ENCODE results near the gene PPHLN1. TPM values are rescaled to one million over a fixed set of nuclear protein-coding genes. Genes with fewer than 3 reads are reported as not detected.

The PPHLN1 gene
- total and polyA plus RNA-seq, 2 of the 8 experiments (the other 6 are each of a cell fraction or from before 2014, with no cell fraction given) = 34.3 to 71.6 TPM

- Histone ChIP-seq H2AK5ac (ENCODE audit: low read depth, low read length) (no peak overlapping the region), H2BK15ac (ENCODE audit: low read length) (no peak overlapping the region), H3K4ac (replicated peaks; ENCODE audit: insufficient read length, low read depth, low read length) (no peak overlapping the region), H3K4me2 (ENCODE audit: insufficient read depth in 1 of 2, low read depth in 2 of 2, low read length in 2 of 2) (no peak overlapping the region), H3K23me2 (ENCODE audit: low read depth, low read length) (no peaks in the 10 kb centered on the region), H2BK12ac (ENCODE audit: low read depth, low read length) (no peak overlapping the region), H2BK120ac (replicated peaks; ENCODE audit: low read depth, low read length) (no peak overlapping the region), H3K27me3 (replicated peaks in 1 of 4; ENCODE audit: control insufficient read depth in 3 of 4, extremely low read depth in 1 of 4, insufficient read depth in 3 of 4, low read length in 3 of 4) (no peaks in the 10 kb centered on the region), H3K18ac (ENCODE audit: extremely low read depth, low read length) (no peak overlapping the region), H3K79me2 (ENCODE audit: control insufficient read depth in 1 of 2, insufficient read depth in 2 of 2, low read length in 2 of 2) (peaks cover 0 to 35% of the 10 kb centered on the region in 2 experiments; a peak in 2 of 4 replicates), H3K9ac (replicated peaks in 1 of 4; ENCODE audit: extremely low read depth in 1 of 4, low read depth in 3 of 4, low read length in 3 of 4) (no peak overlapping the region), H3K79me1 (ENCODE audit: low read depth, low read length) (no peaks in the 10 kb centered on the region; the same call in 1 of the 2 replicates), H3K36me3 (ENCODE audit: control insufficient read depth in 2 of 4, insufficient read depth in 4 of 4, low read length in 3 of 4) (peaks cover 15 to 63% (median 27%) of the 10 kb centered on the region in 4 experiments), H2BK20ac (ENCODE audit: low read length) (no peak overlapping the region), H4K8ac (ENCODE audit: extremely low read depth, insufficient read depth, low read length) (no peak overlapping the region), H3K9me3 (ENCODE audit: insufficient read depth in 2 of 2, low read depth in 1 of 2, low read length in 1 of 2) (no peaks in the 10 kb centered on the region), H3K27ac (ENCODE audit: low read depth, low read length) (no peak overlapping the region), H4K5ac (ENCODE audit: insufficient read length, low read depth, low read length) (no peak overlapping the region), H3K56ac (replicated peaks; ENCODE audit: insufficient read length, low read depth, low read length) (no peak overlapping the region), H4K20me1 (replicated peaks in 1 of 2; ENCODE audit: control insufficient read depth in 1 of 2, insufficient read depth in 2 of 2, low read length in 2 of 2) (peaks cover 8 to 10% of the 10 kb centered on the region in 2 experiments), H3K14ac (ENCODE audit: insufficient read length) (no peak overlapping the region), H2AFZ (ENCODE audit: low read length) (no peak overlapping the region), H3K23ac (ENCODE audit: insufficient read length) (no peak overlapping the region), H2BK5ac (ENCODE audit: low read depth, low read length) (no peak overlapping the region), H3K4me3 (ENCODE audit: extremely low read depth in 1 of 4, insufficient read depth in 2 of 4, low read depth in 3 of 4, low read length in 4 of 4) (no peak overlapping the region), H4K91ac (replicated peaks; ENCODE audit: insufficient read length, low read length) (no peak overlapping the region), H3K4me1 (replicated peaks in 1 of 4; ENCODE audit: control insufficient read depth in 3 of 4, insufficient read depth in 4 of 4, low read length in 3 of 4) (peaks cover 0 to 3% (median 1%) of the 10 kb centered on the region in 4 experiments; a peak in 3 of 7 replicates)
- WGBS, 2 experiments (ENCODE audit: extremely low coverage in 1 of 2, insufficient coverage in 1 of 2, insufficient read length in 1 of 2, insufficient replicate concordance in 2 of 2, low coverage in 1 of 2, low lambda C conversion rate in 2 of 2, missing lambda C conversion rate in 1 of 2) = 86% methylated on average over 7 of the region's 7 CpGs; no CpG with 5 or more reads in 1 of the 2 experiments
- DNase-seq (ENCODE audit: low read depth in 1 of 2, low spot score in 2 of 2) (no peak), FAIRE-seq (no peak)
- TF ChIP-seq RAD21 (IDR thresholded peaks at IDR 0.05 in 1 of 2, conservative IDR thresholded peaks at IDR 0.05 in 1 of 2; ENCODE audit: low read depth in 2 of 2, low read length in 2 of 2) = no peak
- no peak for TF ChIP-seq TCF12 (IDR thresholded peaks at IDR 0.05; ENCODE audit: low read depth, low read length)
- no peak for TF ChIP-seq KDM5A (IDR thresholded peaks at IDR 0.05; ENCODE audit: low read length)
- no peak for TF ChIP-seq HDAC2 (IDR thresholded peaks at IDR 0.05; ENCODE audit: borderline replicate concordance in 1 of 2, low read depth in 2 of 2, low read length in 2 of 2)
- TF ChIP-seq FOSL1 (IDR thresholded peaks at IDR 0.05; ENCODE audit: insufficient read depth, low read depth, low read length) = no peak
- TF ChIP-seq USF2 (IDR thresholded peaks at IDR 0.05; ENCODE audit: low read length) = no peak
- TF ChIP-seq SP1 (IDR thresholded peaks at IDR 0.05; ENCODE audit: low read depth, low read length) = no peak
- TF ChIP-seq SP2 (IDR thresholded peaks at IDR 0.05; ENCODE audit: low read length) = no peak
- no peak for TF ChIP-seq KDM4A (IDR thresholded peaks at IDR 0.05; ENCODE audit: low read depth, low read length, severe bottlenecking)
- no peak for TF ChIP-seq BRCA1 (IDR thresholded peaks at IDR 0.05; ENCODE audit: low read depth, low read length)
- ChIA-PET POLR2A (ENCODE audit: partially characterized antibody) (interaction anchor here (0.5 to 3.4 kb wide), 5 partner anchors 10 to 76 kb away, joined by 3 to 20 read pairs (median 7); no protein-coding TSS in a partner anchor), CTCF (ENCODE audit: partially characterized antibody) (interaction anchor here (1.1 to 2.9 kb wide), 5 partner anchors 10 to 100 kb away, joined by 3 to 9 read pairs (median 5); no protein-coding TSS in a partner anchor)
These were observed 143.6 kb downstream of the PPHLN1 start for GRCh38 chr12:42469355-42470175.

Measured in H1 (cell line).